HG03064 (cell line): Measurements from ENCODE around the gene CADM3.

Experiments
- ATAC-seq: cut with Tn5 transposase; IDR thresholded peaks from one replicate; pipeline ENCODE4 v1.9.1; 2021; ENCODE audit warnings: low read depth; ENCODE audit not compliant: unreplicated experiment

Gene CADM3

DNA sequence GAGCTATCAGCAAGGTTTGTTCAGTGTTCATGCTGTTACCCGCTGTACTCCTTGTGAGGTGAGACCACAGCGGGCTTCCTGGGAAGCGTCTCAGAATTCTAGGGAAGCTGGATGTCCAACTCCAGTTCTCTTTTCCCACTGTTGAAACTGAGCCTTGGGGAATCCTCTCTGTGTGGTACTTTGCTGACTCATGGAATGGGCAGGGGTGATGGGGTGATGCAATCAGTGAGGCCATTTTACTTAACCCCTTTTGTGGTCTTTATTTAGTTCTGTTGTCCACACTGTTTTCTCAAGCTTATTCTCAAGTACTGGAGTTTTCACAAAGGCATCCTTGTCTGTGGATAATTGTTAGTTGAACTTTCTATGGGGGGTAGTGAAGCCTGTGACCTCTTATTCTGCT is 75.9 kb downstream of the CADM3 start:
- ATAC-seq: no peak

DNA sequence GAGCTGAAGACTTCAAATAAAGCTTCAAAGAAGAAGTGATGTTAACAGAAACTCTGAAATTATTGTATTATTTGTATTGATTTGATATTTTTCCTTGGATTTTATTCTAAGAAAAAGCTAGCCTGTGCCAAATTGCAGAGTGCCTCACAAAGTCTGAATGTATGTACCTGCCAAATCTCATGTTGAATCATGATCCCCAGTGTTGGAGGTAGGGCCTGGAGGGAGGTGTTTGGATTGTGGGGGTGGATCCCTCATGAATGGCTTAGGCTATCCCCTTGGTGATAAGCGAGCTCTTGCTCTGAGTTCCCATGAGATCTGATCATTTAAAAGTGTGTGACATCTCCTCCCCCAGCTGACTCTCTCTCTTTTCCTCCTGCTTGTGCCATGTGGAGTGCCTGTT is 76.9 kb downstream of the CADM3 start:
- no peak for ATAC-seq

DNA sequence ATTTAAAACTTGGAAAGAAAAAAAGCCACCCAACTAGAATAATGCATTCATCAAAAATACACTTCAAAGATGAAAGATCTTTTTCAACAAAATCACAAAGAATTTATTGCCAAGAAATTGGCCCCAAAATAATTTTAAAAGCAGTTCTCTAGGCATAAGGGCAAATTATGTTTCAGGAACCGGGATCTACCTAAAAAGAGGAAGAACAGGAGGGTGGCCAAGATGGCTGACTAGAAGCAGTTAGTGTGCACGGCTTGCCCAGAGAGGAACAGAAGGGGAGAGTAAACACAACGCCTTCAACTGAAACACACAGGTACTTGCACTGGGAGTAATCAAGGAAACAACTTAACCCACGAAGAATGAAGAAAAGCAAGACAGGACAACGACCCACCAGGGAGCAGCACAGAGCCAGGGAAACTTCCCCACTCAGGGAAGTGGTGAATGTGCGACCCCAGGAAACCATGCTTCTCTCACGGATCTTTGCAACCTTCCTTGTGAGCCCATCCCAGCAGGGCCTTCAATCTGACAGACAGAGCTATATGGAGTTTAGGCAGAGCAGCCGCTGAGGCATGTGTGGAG is 79.3 kb downstream of the CADM3 start:
- no peak for ATAC-seq
